HepG2 (cell line): ENCODE measurements around the gene SRR. TPM values are rescaled to one million over a fixed set of nuclear protein-coding genes. Genes with fewer than 3 reads are reported as not detected.
A peak's percentile ranks its signal among the peaks of the same experiment; 100 is the strongest.

Source experiments
- ATAC-seq: fragments of 200-7000 bp; cut with Tn5 transposase; 3 replicates; pipeline ENCODE4 v1.9.1; 2020; ENCODE audit warnings: mild to moderate bottlenecking, moderate library complexity
- BruUV-seq: library from RNA; stranded (reverse); fragments of 400-500 nt; replicated peaks from 2 replicates; lab custom pipeline; 2021; lab: Mats Ljungman, UMichigan
- CTCF ChIA-PET: fragments of 300-600 bp; formaldehyde crosslinking; extraction: SDS; loops from one replicate; lab custom pipeline; 2021; ENCODE audit warnings: low total read pairs, inconsistent platforms, low intra/inter-chr PET ratio; lab: Yijun Ruan, JAX
- POLR2A ChIA-PET: fragments of 350-600 bp; sonication (Branson Sonifier 250); formaldehyde crosslinking; loops from one replicate; lab custom pipeline; 2020; ENCODE audit warnings: antibody characterized with exemption, inconsistent platforms; lab: Yijun Ruan, JAX
- DNase-seq: peaks from one replicate; pipeline ENCODE4 v3.0.0-alpha.2; 2015; ENCODE audit warnings: low spot score
- FAIRE-seq: peaks from 3 replicates; lab custom pipeline; 2011; peaks lifted over from hg19 to GRCh38; lab: Jason Lieb, UNC
- H2AFZ ChIP-seq: one replicate; pipeline ENCODE4 v1.6.1; 2011; ENCODE audit warnings: low read length, inconsistent platforms
- H3K27ac ChIP-seq: fragments of 300-600 bp; 3 replicates; pipeline ENCODE4 v1.8.0; 2011; ENCODE audit warnings: mixed run types, mild to moderate bottlenecking, mixed read lengths, low read length, inconsistent platforms; ENCODE audit not compliant: insufficient read depth; ENCODE audit errors: extremely low read length
- H3K27me3 ChIP-seq, 2 experiments: fragments of 200-600 bp in 1 of 2; 2 replicates in 1 of 2; 3 replicates in 1 of 2; pipeline versions ENCODE4 v1.6.0 to v1.8.0; 2011; ENCODE audit warnings: low read length in 2 of 2, mild to moderate bottlenecking in 2 of 2, moderate library complexity in 2 of 2, inconsistent platforms in 1 of 2; ENCODE audit not compliant: insufficient read depth in 2 of 2, control insufficient read depth in 1 of 2
- H3K36me3 ChIP-seq, 2 experiments: fragments of 200-600 bp in 1 of 2; replicated peaks in 1 of 2; 2 replicates in 1 of 2; 3 replicates in 1 of 2; pipeline versions ENCODE4 v1.5.1 to v1.8.0; 2011; ENCODE audit warnings: low read length in 2 of 2, inconsistent platforms in 1 of 2; ENCODE audit not compliant: insufficient read depth in 2 of 2, control insufficient read depth in 1 of 2
- H3K4me1 ChIP-seq: 2 replicates; pipeline ENCODE4 v1.5.1; 2012; ENCODE audit warnings: low read length, inconsistent platforms; ENCODE audit not compliant: insufficient read depth
- H3K4me2 ChIP-seq: 2 replicates; pipeline ENCODE4 v1.6.0; 2011; ENCODE audit warnings: low read depth, low read length, inconsistent platforms
- H3K4me3 ChIP-seq, 3 experiments: fragments of 200-600 bp in 1 of 3; sonication (generic), shearing (Covaris generic) in 1 of 3; replicated peaks in 1 of 3; 2 replicates each; pipeline ENCODE4 v1.5.1; 2011 to 2016; ENCODE audit warnings: low read length in 3 of 3, inconsistent platforms in 2 of 3, low read depth in 2 of 3, mild to moderate bottlenecking in 2 of 3, control low read depth in 1 of 3, mixed read lengths in 1 of 3; ENCODE audit not compliant: insufficient read depth in 1 of 3
- H3K79me2 ChIP-seq: one replicate; pipeline ENCODE4 v1.6.1; 2011; ENCODE audit warnings: low read length, inconsistent platforms; ENCODE audit not compliant: insufficient read depth
- H3K9ac ChIP-seq: 2 replicates; pipeline ENCODE4 v1.6.0; 2011; ENCODE audit warnings: mild to moderate bottlenecking, low read depth, low read length, inconsistent platforms; ENCODE audit not compliant: insufficient read depth
- H3K9me3 ChIP-seq: 2 replicates; pipeline ENCODE4 v1.5.1; 2012; ENCODE audit warnings: mild to moderate bottlenecking, low read length
- H4K20me1 ChIP-seq: 2 replicates; pipeline ENCODE4 v1.6.0; 2011; ENCODE audit warnings: inconsistent platforms, mild to moderate bottlenecking, low read length, moderate library complexity; ENCODE audit not compliant: insufficient read depth
- ATF1 ChIP-seq: IDR thresholded peaks from 2 replicates; pipeline ENCODE4 v1.6.1; 2016; ENCODE audit warnings: mild to moderate bottlenecking, control low read depth
- BCL6 ChIP-seq: IDR thresholded peaks from 2 replicates; pipeline ENCODE4 v1.6.1; 2016; ENCODE audit warnings: missing genetic modification reagents, missing compliant biosample characterization
- CREM ChIP-seq, 2 experiments: sonication (generic) in 1 of 2; formaldehyde crosslinking in 1 of 2; IDR thresholded peaks; 2 replicates each; pipeline versions ENCODE4 v1.4.0 to v1.6.1; 2016 to 2020; ENCODE audit warnings: antibody characterized with exemption in 1 of 2, mild to moderate bottlenecking in 1 of 2, missing genetic modification reagents in 1 of 2
- DMAP1 ChIP-seq: IDR thresholded peaks from 2 replicates; pipeline ENCODE4 v1.6.1; 2016
- FOXK2 ChIP-seq: fragments of 450-650 bp; IDR thresholded peaks from 2 replicates; pipeline ENCODE4 v1.6.1; 2016
- MEF2D ChIP-seq: sonication (generic); formaldehyde crosslinking; IDR thresholded peaks from 2 replicates; pipeline ENCODE4 v1.5.1; 2020; ENCODE audit warnings: mild to moderate bottlenecking, missing genetic modification reagents
- U2AF2 ChIP-seq: fragments of 200-400 bp; formaldehyde crosslinking; IDR thresholded peaks from 2 replicates; pipeline ENCODE4 v1.6.1; 2017; ENCODE audit warnings: low read depth, mild to moderate bottlenecking, low read length
- ZMYM4 ChIP-seq: sonication (generic); formaldehyde crosslinking; IDR thresholded peaks from 2 replicates; pipeline ENCODE4 v1.8.1; 2023; ENCODE audit warnings: mild to moderate bottlenecking, missing genetic modification reagents
- ZNF703 ChIP-seq: sonication (generic); formaldehyde crosslinking; IDR thresholded peaks from 2 replicates; pipeline ENCODE4 v1.5.1; 2020; ENCODE audit warnings: missing genetic modification reagents, mild to moderate bottlenecking, moderate library complexity, borderline replicate concordance
- ZNF724P ChIP-seq: sonication (generic); formaldehyde crosslinking; IDR thresholded peaks from 2 replicates; pipeline ENCODE4 v1.8.0; 2022; ENCODE audit warnings: missing genetic modification reagents, borderline replicate concordance
- ZNF841 ChIP-seq: sonication (generic); formaldehyde crosslinking; IDR thresholded peaks from 2 replicates; pipeline ENCODE4 v1.8.1; 2023; ENCODE audit warnings: missing genetic modification reagents, borderline replicate concordance
- WGBS: methylation state at CpG from one replicate; pipeline ENCODE4 v1.1.6; 2017; ENCODE audit warnings: low lambda C conversion rate; 5-methylcytosine and 5-hydroxymethylcytosine counted together
- in situ Hi-C: cut with HindIII; loops from 2 replicates; pipeline ENCODE4 v1.10.0; 2017; ENCODE audit warnings: low pct_unique_long_range_greater_than_20kb; ENCODE audit not compliant: extremely low pct_ligation_motif_present
- intact Hi-C: fragments of 100-400 bp; cut with micrococcal nuclease; formaldehyde crosslinking; loops from one replicate; pipeline ENCODE4 v1.10.0; 2022; ENCODE audit not compliant: unreplicated experiment
- polyA plus RNA-seq, 8 experiments: library from polyadenylated mRNA; depleted of rRNA in 3 of 8; stranded (reverse) in 7 of 8; unstranded in 1 of 8; fragments of >200 nt; fragmentation: Illumina TruSeq in 4 of 8; extraction: Trizol in 4 of 8; gene quantifications; 2 replicates each; pipeline versions ENCODE4 v1.2.1 to v1.2.3, GENCODE V29; 2011 to 2016; ENCODE audit warnings: low read depth in 4 of 8, missing spikeins in 1 of 8, mixed read lengths in 1 of 8; ENCODE audit not compliant: insufficient read depth in 1 of 8
- total RNA-seq, 5 experiments: library from RNA; depleted of rRNA; stranded (reverse); fragments of >200 nt; fragmentation: Illumina TruSeq; extraction: Trizol; gene quantifications; 2 replicates each; pipeline ENCODE4 v1.2.3, GENCODE V29; 2016; ENCODE audit warnings: low read depth in 1 of 5
- TF ChIP-seq, protein P1 (sequence below): sonication (generic); formaldehyde crosslinking; IDR thresholded peaks from 2 replicates; pipeline ENCODE4 v1.8.1; 2022; ENCODE audit warnings: low read depth, mild to moderate bottlenecking, missing genetic modification reagents
- TF ChIP-seq, protein P2 (sequence below): sonication (generic); formaldehyde crosslinking; IDR thresholded peaks from 2 replicates; pipeline ENCODE4 v1.8.0; 2022; ENCODE audit warnings: missing genetic modification reagents, low read depth, mild to moderate bottlenecking, borderline replicate concordance
- TF ChIP-seq, protein P3 (sequence below): IDR thresholded peaks from 2 replicates; pipeline ENCODE4 v1.6.1; 2012; ENCODE audit warnings: low read length, improper control_type of control experiment

The SRR gene
- total and polyA plus RNA-seq, 2 of the 13 experiments (the other 11 are each of a cell fraction or from before 2014, with no cell fraction given): 3.6 to 7.8 TPM

DNA sequence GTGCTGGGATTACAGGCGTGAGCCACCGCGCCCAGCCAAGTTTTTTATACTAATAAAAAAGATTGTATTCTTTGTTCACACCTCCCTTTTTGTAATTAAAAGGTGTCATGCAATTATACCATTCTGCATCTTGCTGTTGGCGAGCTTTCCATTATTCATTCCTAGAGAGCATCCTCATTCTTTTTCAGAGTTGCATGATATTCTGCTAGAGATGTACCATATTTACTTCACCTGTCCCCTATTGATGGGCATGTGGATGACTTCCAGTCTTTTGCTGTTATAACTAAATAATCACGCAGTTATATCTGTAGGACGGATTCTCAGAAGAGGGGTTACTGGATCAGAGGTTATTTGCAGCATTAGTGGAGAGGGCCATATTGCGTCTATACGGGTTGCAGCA, 50.6 kb downstream of the SRR start:
- Histone ChIP-seq H3K9me3 (no peaks in the 10 kb centered on the region), H3K79me2 (no peaks in the 10 kb centered on the region), H3K4me3 (no peak overlapping the region), H3K4me2 (no peak overlapping the region), H3K36me3 (no peaks in the 10 kb centered on the region; a peak in 2 of 5 replicates), H4K20me1 (no peaks in the 10 kb centered on the region), H3K9ac (no peak overlapping the region), H3K4me1 (no peaks in the 10 kb centered on the region), H3K27ac (no peak overlapping the region), H2AFZ (no peak overlapping the region), H3K27me3 (no peaks in the 10 kb centered on the region)
- POLR2A ChIA-PET: no interaction called here
- DNase-seq: no peak
- BruUV-seq: no TSS peak
- no peak for ATAC-seq
- CTCF ChIA-PET: no interaction called here
- FAIRE-seq: no peak
- WGBS: 90% methylated on average over 8 of the region's 8 CpGs
- intact Hi-C loops: no loop called here
- no peak for TF ChIP-seq ZNF841 (CRISPR knock-in tag)
- TF ChIP-seq MEF2D: no peak
- 0 out of 2 replicates have a peak, but pooled peaks have one; percentile 23 for TF ChIP-seq BCL6 (CRISPR knock-in tag)
- in situ Hi-C loops: no loop called here

DNA sequence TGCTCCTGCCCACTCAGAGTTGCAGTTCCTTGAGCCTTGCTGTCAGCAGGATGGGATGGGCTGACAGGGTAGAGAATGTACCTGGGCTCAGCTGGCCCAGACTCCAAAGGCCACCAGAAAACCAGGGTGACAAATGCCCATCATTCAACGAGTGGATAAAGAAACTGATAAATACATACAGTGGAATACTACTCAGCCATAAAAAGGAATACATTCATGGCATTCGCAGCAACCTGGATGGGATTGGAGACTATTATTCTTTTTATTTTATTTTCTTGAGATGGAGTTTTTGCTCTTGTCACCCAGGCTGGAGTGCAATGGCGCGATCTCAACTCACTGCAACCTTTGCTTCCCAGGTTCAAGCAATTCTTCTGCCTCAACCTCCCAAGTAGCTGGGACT, 53.5 kb downstream of the SRR start:
- H3K9ac ChIP-seq: no peak overlapping the region
- peaks cover 2 to 8% of the 10 kb centered on the region in 2 experiments; a peak in 3 of 5 replicates for H3K36me3 ChIP-seq
- DNase-seq (no peak), FAIRE-seq (no peak), ATAC-seq (no peak)
- no TSS peak for BruUV-seq
- H3K9me3 ChIP-seq: no peaks in the 10 kb centered on the region
- H3K79me2 ChIP-seq: no peaks in the 10 kb centered on the region
- no peaks in the 10 kb centered on the region for H3K27me3 ChIP-seq
- no peak overlapping the region for H2AFZ ChIP-seq
- H3K4me2 ChIP-seq: no peak overlapping the region
- no peak overlapping the region for H3K27ac ChIP-seq
- H4K20me1 ChIP-seq: no peaks in the 10 kb centered on the region
- POLR2A ChIA-PET: no interaction called here
- intact Hi-C loops (no loop called here), in situ Hi-C loops (no loop called here)
- H3K4me1 ChIP-seq: no peaks in the 10 kb centered on the region
- CTCF ChIA-PET: no interaction called here
- H3K4me3 ChIP-seq: no peak overlapping the region
- 94% methylated on average over 4 of the region's 4 CpGs for WGBS
- TF ChIP-seq, protein P1, sequence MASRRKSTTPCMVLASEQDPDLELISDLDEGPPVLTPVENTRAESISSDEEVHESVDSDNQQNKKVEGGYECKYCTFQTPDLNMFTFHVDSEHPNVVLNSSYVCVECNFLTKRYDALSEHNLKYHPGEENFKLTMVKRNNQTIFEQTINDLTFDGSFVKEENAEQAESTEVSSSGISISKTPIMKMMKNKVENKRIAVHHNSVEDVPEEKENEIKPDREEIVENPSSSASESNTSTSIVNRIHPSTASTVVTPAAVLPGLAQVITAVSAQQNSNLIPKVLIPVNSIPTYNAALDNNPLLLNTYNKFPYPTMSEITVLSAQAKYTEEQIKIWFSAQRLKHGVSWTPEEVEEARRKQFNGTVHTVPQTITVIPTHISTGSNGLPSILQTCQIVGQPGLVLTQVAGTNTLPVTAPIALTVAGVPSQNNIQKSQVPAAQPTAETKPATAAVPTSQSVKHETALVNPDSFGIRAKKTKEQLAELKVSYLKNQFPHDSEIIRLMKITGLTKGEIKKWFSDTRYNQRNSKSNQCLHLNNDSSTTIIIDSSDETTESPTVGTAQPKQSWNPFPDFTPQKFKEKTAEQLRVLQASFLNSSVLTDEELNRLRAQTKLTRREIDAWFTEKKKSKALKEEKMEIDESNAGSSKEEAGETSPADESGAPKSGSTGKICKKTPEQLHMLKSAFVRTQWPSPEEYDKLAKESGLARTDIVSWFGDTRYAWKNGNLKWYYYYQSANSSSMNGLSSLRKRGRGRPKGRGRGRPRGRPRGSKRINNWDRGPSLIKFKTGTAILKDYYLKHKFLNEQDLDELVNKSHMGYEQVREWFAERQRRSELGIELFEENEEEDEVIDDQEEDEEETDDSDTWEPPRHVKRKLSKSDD: no peak
- TF ChIP-seq DMAP1 (CRISPR knock-in tag): no peak
- no peak for TF ChIP-seq CREM (IDR thresholded peaks at IDR 0.05)
- no peak for TF ChIP-seq CREM (CRISPR knock-in tag; IDR thresholded peaks at IDR 0.05)
- TF ChIP-seq, protein P2, sequence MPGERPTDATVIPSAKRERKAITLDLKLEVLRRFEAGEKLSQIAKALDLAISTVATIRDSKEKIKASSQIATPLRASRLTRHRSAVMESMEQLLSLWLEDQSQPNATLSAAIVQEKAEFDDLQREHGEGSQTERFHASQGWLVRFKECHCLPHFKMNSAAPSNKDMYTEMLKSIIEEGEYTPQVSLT (CRISPR knock-in tag): no peak
- no peak for TF ChIP-seq FOXK2
- no peak for TF ChIP-seq ZNF724P (CRISPR knock-in tag)
- TF ChIP-seq U2AF2: no peak
- TF ChIP-seq, protein P3, sequence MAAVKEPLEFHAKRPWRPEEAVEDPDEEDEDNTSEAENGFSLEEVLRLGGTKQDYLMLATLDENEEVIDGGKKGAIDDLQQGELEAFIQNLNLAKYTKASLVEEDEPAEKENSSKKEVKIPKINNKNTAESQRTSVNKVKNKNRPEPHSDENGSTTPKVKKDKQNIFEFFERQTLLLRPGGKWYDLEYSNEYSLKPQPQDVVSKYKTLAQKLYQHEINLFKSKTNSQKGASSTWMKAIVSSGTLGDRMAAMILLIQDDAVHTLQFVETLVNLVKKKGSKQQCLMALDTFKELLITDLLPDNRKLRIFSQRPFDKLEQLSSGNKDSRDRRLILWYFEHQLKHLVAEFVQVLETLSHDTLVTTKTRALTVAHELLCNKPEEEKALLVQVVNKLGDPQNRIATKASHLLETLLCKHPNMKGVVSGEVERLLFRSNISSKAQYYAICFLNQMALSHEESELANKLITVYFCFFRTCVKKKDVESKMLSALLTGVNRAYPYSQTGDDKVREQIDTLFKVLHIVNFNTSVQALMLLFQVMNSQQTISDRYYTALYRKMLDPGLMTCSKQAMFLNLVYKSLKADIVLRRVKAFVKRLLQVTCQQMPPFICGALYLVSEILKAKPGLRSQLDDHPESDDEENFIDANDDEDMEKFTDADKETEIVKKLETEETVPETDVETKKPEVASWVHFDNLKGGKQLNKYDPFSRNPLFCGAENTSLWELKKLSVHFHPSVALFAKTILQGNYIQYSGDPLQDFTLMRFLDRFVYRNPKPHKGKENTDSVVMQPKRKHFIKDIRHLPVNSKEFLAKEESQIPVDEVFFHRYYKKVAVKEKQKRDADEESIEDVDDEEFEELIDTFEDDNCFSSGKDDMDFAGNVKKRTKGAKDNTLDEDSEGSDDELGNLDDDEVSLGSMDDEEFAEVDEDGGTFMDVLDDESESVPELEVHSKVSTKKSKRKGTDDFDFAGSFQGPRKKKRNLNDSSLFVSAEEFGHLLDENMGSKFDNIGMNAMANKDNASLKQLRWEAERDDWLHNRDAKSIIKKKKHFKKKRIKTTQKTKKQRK: no peak
- no peak for TF ChIP-seq ZNF703 (CRISPR knock-in tag)
- TF ChIP-seq ZMYM4: no peak
- TF ChIP-seq ATF1 (CRISPR knock-in tag): no peak
